ENCODE data around the gene NOXO1. TPM values are rescaled to one million over a fixed set of nuclear protein-coding genes. Genes with fewer than 3 reads are reported as not detected.
A peak's percentile ranks its signal among the peaks of the same experiment; 100 is the strongest.

The NOXO1 gene
- total and polyA plus RNA-seq, 2 experiments from 2014 or later: 2.0 to 2.6 TPM

DNA sequence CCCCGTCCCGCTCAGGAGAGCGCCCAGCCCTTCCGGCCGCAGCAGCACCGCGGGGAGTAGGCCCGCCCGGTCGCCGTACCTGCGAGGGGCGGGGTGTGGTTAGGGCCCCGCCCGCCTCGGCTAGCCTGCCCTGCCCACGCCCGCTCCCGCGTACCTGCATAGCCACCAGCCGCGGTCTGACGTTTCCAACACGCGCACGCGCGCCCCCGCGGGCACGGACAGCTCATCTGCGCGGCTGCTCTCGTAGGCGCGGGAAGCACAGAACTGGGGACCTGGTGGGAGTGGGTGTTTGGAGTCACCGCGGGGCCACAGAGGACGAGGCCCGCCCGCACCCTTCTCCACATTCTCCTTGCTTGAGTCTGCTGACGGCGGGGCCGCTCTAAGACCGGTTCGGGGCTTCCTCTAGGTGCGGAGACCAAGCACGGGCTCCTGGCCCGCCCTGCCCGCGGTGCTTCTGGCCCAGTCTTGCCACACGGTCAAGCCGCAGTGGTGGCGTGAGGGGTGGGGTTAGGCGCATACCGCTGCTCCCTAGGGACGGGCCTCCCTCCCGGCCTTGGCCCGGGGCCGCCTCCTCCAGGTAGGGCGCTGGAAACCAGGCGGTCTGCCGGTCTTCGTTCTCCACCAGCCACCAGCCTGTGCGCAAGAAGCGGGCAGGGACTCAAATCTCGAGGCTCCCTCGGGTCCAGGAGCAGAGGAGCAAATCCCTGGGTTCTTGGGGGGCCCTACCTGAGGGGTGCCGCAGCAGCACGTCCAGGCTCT lies 1.8 kb downstream of the NOXO1 start:
- Histone ChIP-seq H3F3A (replicated peaks; ENCODE audit: low read depth) (peaks cover 25% of the 10 kb centered on the region), H4K20me1 (replicated peaks; ENCODE audit: insufficient read depth) (no peaks in the 10 kb centered on the region; the same call in none of the 2 replicates), H3K27me3 (ENCODE audit: insufficient read depth) (peaks cover 36% of the 10 kb centered on the region), H3K79me2 (replicated peaks; ENCODE audit: insufficient read depth) (no peaks in the 10 kb centered on the region), H3K9me2 (ENCODE audit: insufficient read depth) (no peaks in the 10 kb centered on the region), H3K4me3 (peak overlapping the region; percentile 68), H3K4me1 (ENCODE audit: insufficient read depth) (peaks cover 16% of the 10 kb centered on the region), H3K36me3 (ENCODE audit: insufficient read depth) (no peaks in the 10 kb centered on the region), H3K4me2 (peak overlapping the region; percentile 89), H2AFZ (0 out of 2 replicates have a peak overlapping the region, but pooled peaks have one; percentile 18), H3K27ac (ENCODE audit: low read depth) (no peak overlapping the region)
- TF ChIP-seq, protein P1, sequence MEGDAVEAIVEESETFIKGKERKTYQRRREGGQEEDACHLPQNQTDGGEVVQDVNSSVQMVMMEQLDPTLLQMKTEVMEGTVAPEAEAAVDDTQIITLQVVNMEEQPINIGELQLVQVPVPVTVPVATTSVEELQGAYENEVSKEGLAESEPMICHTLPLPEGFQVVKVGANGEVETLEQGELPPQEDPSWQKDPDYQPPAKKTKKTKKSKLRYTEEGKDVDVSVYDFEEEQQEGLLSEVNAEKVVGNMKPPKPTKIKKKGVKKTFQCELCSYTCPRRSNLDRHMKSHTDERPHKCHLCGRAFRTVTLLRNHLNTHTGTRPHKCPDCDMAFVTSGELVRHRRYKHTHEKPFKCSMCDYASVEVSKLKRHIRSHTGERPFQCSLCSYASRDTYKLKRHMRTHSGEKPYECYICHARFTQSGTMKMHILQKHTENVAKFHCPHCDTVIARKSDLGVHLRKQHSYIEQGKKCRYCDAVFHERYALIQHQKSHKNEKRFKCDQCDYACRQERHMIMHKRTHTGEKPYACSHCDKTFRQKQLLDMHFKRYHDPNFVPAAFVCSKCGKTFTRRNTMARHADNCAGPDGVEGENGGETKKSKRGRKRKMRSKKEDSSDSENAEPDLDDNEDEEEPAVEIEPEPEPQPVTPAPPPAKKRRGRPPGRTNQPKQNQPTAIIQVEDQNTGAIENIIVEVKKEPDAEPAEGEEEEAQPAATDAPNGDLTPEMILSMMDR (conservative IDR thresholded peaks at IDR 0.05; ENCODE audit: low read depth in 2 of 2): no peak
- TF ChIP-seq EZH2 (IDR thresholded peaks at IDR 0.05; ENCODE audit: low read depth, unreplicated experiment) (no peak), CREB1 (CRISPR knock-in tag; IDR thresholded peaks at IDR 0.05; ENCODE audit: low read depth) (no peak), POLR2AphosphoS5 (IDR thresholded peaks at IDR 0.05; ENCODE audit: low read depth) (peak; percentile 84)
- TF ChIP-seq, protein P2, sequence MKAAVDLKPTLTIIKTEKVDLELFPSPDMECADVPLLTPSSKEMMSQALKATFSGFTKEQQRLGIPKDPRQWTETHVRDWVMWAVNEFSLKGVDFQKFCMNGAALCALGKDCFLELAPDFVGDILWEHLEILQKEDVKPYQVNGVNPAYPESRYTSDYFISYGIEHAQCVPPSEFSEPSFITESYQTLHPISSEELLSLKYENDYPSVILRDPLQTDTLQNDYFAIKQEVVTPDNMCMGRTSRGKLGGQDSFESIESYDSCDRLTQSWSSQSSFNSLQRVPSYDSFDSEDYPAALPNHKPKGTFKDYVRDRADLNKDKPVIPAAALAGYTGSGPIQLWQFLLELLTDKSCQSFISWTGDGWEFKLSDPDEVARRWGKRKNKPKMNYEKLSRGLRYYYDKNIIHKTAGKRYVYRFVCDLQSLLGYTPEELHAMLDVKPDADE (IDR thresholded peaks at IDR 0.05): peak; percentile 11; the same call in 1 of the 2 replicates
- Mint-ChIP-seq H3K27ac (no peak overlapping the region), H3K4me3 (peak overlapping the region; percentile 68), H3K36me3 (ENCODE audit: low read depth) (peaks cover 11% of the 10 kb centered on the region; the same call in 2 of the 3 replicates), H3K4me1 (peaks cover 19% of the 10 kb centered on the region), H3K27me3 (ENCODE audit: insufficient read depth, low read depth, poor library complexity) (peaks cover 42% of the 10 kb centered on the region), H3K9me3 (no peaks in the 10 kb centered on the region)
- peak; percentile 78 for DNase-seq (ENCODE audit: low spot score)
- peak; percentile 48 for ATAC-seq

DNA sequence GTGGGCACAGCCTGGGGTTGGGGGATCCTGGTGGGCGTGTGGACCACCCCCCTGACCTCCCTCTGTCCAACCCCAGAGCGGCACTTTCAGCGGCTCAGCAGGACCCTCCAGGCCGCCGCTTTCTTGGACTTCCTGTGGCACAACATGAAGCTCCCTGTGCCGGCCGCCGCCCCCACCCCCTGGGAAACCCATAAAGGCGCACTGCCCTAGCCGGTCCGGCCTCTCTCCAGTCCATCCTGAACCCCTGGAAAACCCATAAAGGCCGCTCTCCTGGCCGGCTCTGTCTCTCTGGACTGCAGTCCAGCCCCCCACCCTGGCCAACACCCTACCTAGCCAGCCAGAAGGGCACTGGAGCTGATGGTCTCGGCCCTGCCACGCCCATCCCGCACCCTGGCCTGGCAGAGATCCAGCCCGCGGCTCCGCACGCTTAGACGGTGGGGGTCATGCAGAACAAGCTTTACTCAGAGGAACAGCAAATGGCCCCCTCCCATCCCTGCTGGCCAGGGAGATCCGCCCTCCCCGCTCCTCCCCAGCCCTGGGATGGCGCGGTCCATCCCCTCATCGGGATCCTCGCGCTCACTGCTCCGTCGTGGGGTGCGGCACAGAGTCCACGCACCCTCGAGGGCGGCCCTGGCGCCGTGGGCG lies 2.7 kb downstream of the NOXO1 start:
- H3K4me1 ChIP-seq (ENCODE audit: insufficient read depth): peaks cover 16% of the 10 kb centered on the region
- peak overlapping the region; percentile 68 for H3K4me3 ChIP-seq
- H3K27me3 ChIP-seq (ENCODE audit: insufficient read depth): peaks cover 36% of the 10 kb centered on the region
- TF ChIP-seq, protein P2 (IDR thresholded peaks at IDR 0.05): no peak
- no peak for TF ChIP-seq ZNF114 (CRISPR knock-in tag; IDR thresholded peaks at IDR 0.05)
- TF ChIP-seq, protein P3, sequence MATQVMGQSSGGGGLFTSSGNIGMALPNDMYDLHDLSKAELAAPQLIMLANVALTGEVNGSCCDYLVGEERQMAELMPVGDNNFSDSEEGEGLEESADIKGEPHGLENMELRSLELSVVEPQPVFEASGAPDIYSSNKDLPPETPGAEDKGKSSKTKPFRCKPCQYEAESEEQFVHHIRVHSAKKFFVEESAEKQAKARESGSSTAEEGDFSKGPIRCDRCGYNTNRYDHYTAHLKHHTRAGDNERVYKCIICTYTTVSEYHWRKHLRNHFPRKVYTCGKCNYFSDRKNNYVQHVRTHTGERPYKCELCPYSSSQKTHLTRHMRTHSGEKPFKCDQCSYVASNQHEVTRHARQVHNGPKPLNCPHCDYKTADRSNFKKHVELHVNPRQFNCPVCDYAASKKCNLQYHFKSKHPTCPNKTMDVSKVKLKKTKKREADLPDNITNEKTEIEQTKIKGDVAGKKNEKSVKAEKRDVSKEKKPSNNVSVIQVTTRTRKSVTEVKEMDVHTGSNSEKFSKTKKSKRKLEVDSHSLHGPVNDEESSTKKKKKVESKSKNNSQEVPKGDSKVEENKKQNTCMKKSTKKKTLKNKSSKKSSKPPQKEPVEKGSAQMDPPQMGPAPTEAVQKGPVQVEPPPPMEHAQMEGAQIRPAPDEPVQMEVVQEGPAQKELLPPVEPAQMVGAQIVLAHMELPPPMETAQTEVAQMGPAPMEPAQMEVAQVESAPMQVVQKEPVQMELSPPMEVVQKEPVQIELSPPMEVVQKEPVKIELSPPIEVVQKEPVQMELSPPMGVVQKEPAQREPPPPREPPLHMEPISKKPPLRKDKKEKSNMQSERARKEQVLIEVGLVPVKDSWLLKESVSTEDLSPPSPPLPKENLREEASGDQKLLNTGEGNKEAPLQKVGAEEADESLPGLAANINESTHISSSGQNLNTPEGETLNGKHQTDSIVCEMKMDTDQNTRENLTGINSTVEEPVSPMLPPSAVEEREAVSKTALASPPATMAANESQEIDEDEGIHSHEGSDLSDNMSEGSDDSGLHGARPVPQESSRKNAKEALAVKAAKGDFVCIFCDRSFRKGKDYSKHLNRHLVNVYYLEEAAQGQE (IDR thresholded peaks at IDR 0.05; ENCODE audit: unreplicated experiment): no peak
- TF ChIP-seq JUNB (IDR thresholded peaks at IDR 0.05; ENCODE audit: unreplicated experiment): no peak
- TF ChIP-seq STAT1 (IDR thresholded peaks at IDR 0.05; ENCODE audit: unreplicated experiment): no peak

More for the DNA sequence above, 2.7 kb downstream of the NOXO1 start:
- Histone ChIP-seq H3K4me2 (peak overlapping the region; percentile 89), H3K79me2 (replicated peaks; ENCODE audit: insufficient read depth) (peaks cover 2% of the 10 kb centered on the region), H3K9me2 (ENCODE audit: insufficient read depth) (no peaks in the 10 kb centered on the region), H3F3A (replicated peaks; ENCODE audit: low read depth) (peaks cover 23% of the 10 kb centered on the region), H2AFZ (no peak overlapping the region), H3K27ac (ENCODE audit: low read depth) (no peak overlapping the region), H4K20me1 (replicated peaks; ENCODE audit: insufficient read depth) (no peaks in the 10 kb centered on the region; the same call in none of the 2 replicates), H3K36me3 (ENCODE audit: insufficient read depth) (no peaks in the 10 kb centered on the region)
- Mint-ChIP-seq H3K36me3 (ENCODE audit: low read depth) (peaks cover 11% of the 10 kb centered on the region; the same call in 2 of the 3 replicates), H3K27ac (no peak overlapping the region), H3K27me3 (ENCODE audit: insufficient read depth, low read depth, poor library complexity) (peaks cover 44% of the 10 kb centered on the region), H3K4me3 (peak overlapping the region; percentile 38; the same call in 2 of the 3 replicates), H3K4me1 (peaks cover 19% of the 10 kb centered on the region), H3K9me3 (no peaks in the 10 kb centered on the region)
- DNase-seq (ENCODE audit: low spot score) (peak; percentile 59), ATAC-seq (peak; percentile 10)

All from GM23338 (cell line).